HEK293 (cell line): ENCODE data around the gene DPYSL3.

Experiments used
- GLI2 ChIP-seq: fragments of 450-650 bp; formaldehyde crosslinking; IDR thresholded peaks from 2 replicates; pipeline ENCODE4; 2017; ENCODE audit warnings: missing biosample characterization, missing genetic modification characterization, low read depth, borderline replicate concordance
- KLF9 ChIP-seq: fragments of 450-650 bp; formaldehyde crosslinking; IDR thresholded peaks from 2 replicates; pipeline ENCODE4 v1.5.1; 2016; ENCODE audit warnings: missing biosample characterization, missing genetic modification characterization, low read depth
- MYNN ChIP-seq: fragments of 450-650 bp; formaldehyde crosslinking; IDR thresholded peaks from 2 replicates; pipeline ENCODE4 v1.5.1; 2016; ENCODE audit warnings: missing biosample characterization, missing genetic modification characterization, borderline replicate concordance
- MZF1 ChIP-seq: fragments of 450-650 bp; formaldehyde crosslinking; IDR thresholded peaks from 2 replicates; pipeline ENCODE4 v1.5.1; 2017; ENCODE audit warnings: missing biosample characterization, missing genetic modification characterization, borderline replicate concordance
- RBAK ChIP-seq: fragments of 450-650 bp; formaldehyde crosslinking; IDR thresholded peaks from 2 replicates; pipeline ENCODE4 v1.5.1; 2016; ENCODE audit warnings: missing biosample characterization, missing genetic modification characterization
- REPIN1 ChIP-seq: fragments of 450-650 bp; formaldehyde crosslinking; IDR thresholded peaks from 2 replicates; pipeline ENCODE4 v1.5.1; 2017; ENCODE audit warnings: missing biosample characterization, missing genetic modification characterization, low read depth
- SALL2 ChIP-seq: fragments of 450-650 bp; formaldehyde crosslinking; IDR thresholded peaks from 2 replicates; pipeline ENCODE4 v1.5.0; 2017; ENCODE audit warnings: missing biosample characterization, mild to moderate bottlenecking, missing genetic modification characterization, borderline replicate concordance
- SP2 ChIP-seq: fragments of 450-650 bp; formaldehyde crosslinking; IDR thresholded peaks from 2 replicates; pipeline ENCODE4 v1.5.1; 2016; ENCODE audit warnings: missing biosample characterization, missing genetic modification characterization
- ZNF121 ChIP-seq: fragments of 450-650 bp; formaldehyde crosslinking; IDR thresholded peaks from 2 replicates; pipeline ENCODE4 v1.5.1; 2016; ENCODE audit warnings: missing biosample characterization, missing genetic modification characterization
- ZNF223 ChIP-seq: fragments of 450-650 bp; formaldehyde crosslinking; IDR thresholded peaks from 2 replicates; pipeline ENCODE4 v1.5.1; 2016; ENCODE audit warnings: missing biosample characterization, missing genetic modification characterization
- ZNF24 ChIP-seq: fragments of 450-650 bp; formaldehyde crosslinking; IDR thresholded peaks from 2 replicates; pipeline ENCODE4 v1.5.1; 2016; ENCODE audit warnings: missing biosample characterization, missing genetic modification characterization
- ZNF266 ChIP-seq: fragments of 450-650 bp; formaldehyde crosslinking; IDR thresholded peaks from 2 replicates; pipeline ENCODE4 v1.5.1; 2016; ENCODE audit warnings: missing biosample characterization, missing genetic modification characterization, low read depth
- ZNF324 ChIP-seq: fragments of 450-650 bp; formaldehyde crosslinking; IDR thresholded peaks from 2 replicates; pipeline ENCODE4 v1.5.1; 2016; ENCODE audit warnings: missing biosample characterization, missing genetic modification characterization
- ZNF341 ChIP-seq: fragments of 450-650 bp; formaldehyde crosslinking; IDR thresholded peaks from 2 replicates; pipeline ENCODE4; 2016; ENCODE audit warnings: low read depth, missing biosample characterization, missing genetic modification characterization
- ZNF354C ChIP-seq: fragments of 450-650 bp; formaldehyde crosslinking; IDR thresholded peaks from 2 replicates; pipeline ENCODE4 v1.5.1; 2016; ENCODE audit warnings: missing biosample characterization, missing genetic modification characterization, low read depth, borderline replicate concordance
- ZNF37A ChIP-seq: fragments of 450-650 bp; IDR thresholded peaks from 2 replicates; pipeline ENCODE4 v1.5.1; 2018; ENCODE audit warnings: missing biosample characterization, missing genetic modification characterization
- ZNF404 ChIP-seq: fragments of 450-650 bp; formaldehyde crosslinking; IDR thresholded peaks from 2 replicates; pipeline ENCODE4 v1.5.1; 2017; ENCODE audit warnings: missing biosample characterization, missing genetic modification characterization
- ZNF510 ChIP-seq: fragments of 450-650 bp; formaldehyde crosslinking; IDR thresholded peaks from 2 replicates; pipeline ENCODE4 v1.5.1; 2018; ENCODE audit warnings: mild to moderate bottlenecking, missing genetic modification characterization, missing biosample characterization; ENCODE audit not compliant: insufficient replicate concordance
- ZNF529 ChIP-seq: fragments of 450-650 bp; formaldehyde crosslinking; IDR thresholded peaks from 2 replicates; pipeline ENCODE4 v1.5.1; 2017; ENCODE audit warnings: missing genetic modification characterization, missing biosample characterization; ENCODE audit not compliant: insufficient replicate concordance
- ZNF548 ChIP-seq: fragments of 450-650 bp; formaldehyde crosslinking; IDR thresholded peaks from 2 replicates; pipeline ENCODE4 v1.5.1; 2016; ENCODE audit warnings: missing biosample characterization, missing genetic modification characterization
- ZNF558 ChIP-seq: fragments of 450-650 bp; formaldehyde crosslinking; IDR thresholded peaks from 2 replicates; pipeline ENCODE4 v1.5.1; 2016; ENCODE audit warnings: missing biosample characterization, missing genetic modification characterization
- ZNF571 ChIP-seq: fragments of 450-650 bp; formaldehyde crosslinking; IDR thresholded peaks from 2 replicates; pipeline ENCODE4 v1.5.0; 2017; ENCODE audit warnings: missing biosample characterization, missing genetic modification characterization
- ZNF629 ChIP-seq: fragments of 450-650 bp; formaldehyde crosslinking; IDR thresholded peaks from 2 replicates; pipeline ENCODE4 v1.5.1; 2017; ENCODE audit warnings: missing biosample characterization, missing genetic modification characterization
- ZSCAN30 ChIP-seq: fragments of 450-650 bp; IDR thresholded peaks from 2 replicates; pipeline ENCODE4 v1.5.1; 2018; ENCODE audit warnings: missing biosample characterization, mild to moderate bottlenecking, missing genetic modification characterization, moderate library complexity
- TF ChIP-seq, protein P1 (sequence below): fragments of 450-650 bp; formaldehyde crosslinking; IDR thresholded peaks from 2 replicates; pipeline ENCODE4 v1.5.1; 2016; ENCODE audit warnings: missing biosample characterization, missing genetic modification characterization
- TF ChIP-seq, protein P2 (sequence below): fragments of 450-650 bp; formaldehyde crosslinking; IDR thresholded peaks from 2 replicates; pipeline ENCODE4 v1.5.1; 2016; ENCODE audit warnings: missing biosample characterization, missing genetic modification characterization, low read depth
- TF ChIP-seq, protein P3 (sequence below): fragments of 450-650 bp; formaldehyde crosslinking; IDR thresholded peaks from 2 replicates; pipeline ENCODE4 v1.5.1; 2016; ENCODE audit warnings: missing biosample characterization, missing genetic modification characterization
- TF ChIP-seq, protein P4 (sequence below): fragments of 450-650 bp; formaldehyde crosslinking; IDR thresholded peaks from 2 replicates; pipeline ENCODE4 v1.5.1; 2016; ENCODE audit warnings: missing biosample characterization, missing genetic modification characterization
- TF ChIP-seq, protein P5 (sequence below): fragments of 450-650 bp; formaldehyde crosslinking; IDR thresholded peaks from 2 replicates; pipeline ENCODE4 v1.5.1; 2016; ENCODE audit warnings: missing biosample characterization, missing genetic modification characterization
- TF ChIP-seq, protein P6 (sequence below): fragments of 450-650 bp; formaldehyde crosslinking; IDR thresholded peaks from 2 replicates; pipeline ENCODE4; 2016; ENCODE audit warnings: missing biosample characterization, missing genetic modification characterization

Gene DPYSL3

DNA sequence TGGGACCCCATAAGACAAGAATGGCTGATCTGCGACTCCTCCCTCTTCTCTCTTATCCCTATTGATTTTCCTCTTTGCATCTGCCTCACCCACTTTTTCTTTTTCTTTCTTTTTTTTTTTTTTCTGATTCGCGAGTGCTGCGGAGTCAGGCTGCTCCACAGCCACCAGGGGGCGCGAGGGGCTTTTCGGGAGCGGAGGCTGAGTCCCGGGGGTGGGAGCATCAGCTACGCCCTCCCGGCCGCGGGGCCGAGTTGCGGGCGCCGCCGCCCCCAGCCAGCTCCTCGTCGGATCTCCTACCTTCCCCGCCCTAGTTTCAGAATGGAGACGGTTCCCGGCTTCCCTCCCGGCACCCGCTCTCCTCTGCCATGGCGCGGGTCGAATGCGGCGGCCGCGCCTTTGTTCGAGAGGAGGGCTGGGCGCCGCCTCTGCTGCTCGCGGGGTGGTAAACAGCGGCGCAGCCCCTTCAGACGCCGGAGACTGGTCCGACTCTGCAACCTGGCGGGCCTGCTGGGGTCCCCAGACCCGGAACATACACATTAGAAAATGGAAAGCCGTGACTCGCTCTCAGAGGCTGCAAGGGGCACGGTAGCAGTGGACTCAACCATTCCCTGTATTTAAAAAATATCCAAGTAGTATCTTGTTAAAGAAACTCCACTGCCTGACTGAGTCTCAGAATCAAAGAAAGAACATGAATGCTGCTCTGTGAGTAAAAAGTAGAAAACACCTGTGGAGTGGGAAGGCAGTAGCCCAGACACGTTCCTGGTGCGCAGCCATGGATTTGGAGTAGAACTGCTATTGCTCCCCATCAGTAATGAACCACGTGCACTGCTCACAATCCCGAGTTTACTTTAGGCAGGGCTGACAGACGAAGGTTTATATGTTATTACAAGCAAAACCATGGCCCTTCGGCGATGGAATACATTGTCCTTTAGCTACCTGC, 55.7 kb downstream of the DPYSL3 start (continued):
- TF ChIP-seq ZNF324 (tag by site-specific recombination) (peak; percentile 82), ZNF354C (tag by site-specific recombination) (no peak), SP2 (peak; percentile 78), ZNF510 (tag by site-specific recombination) (no peak), ZNF529 (no peak), MZF1 (tag by site-specific recombination) (no peak), ZNF558 (tag by site-specific recombination) (peak; percentile 67), ZNF223 (tag by site-specific recombination) (no peak), ZNF629 (tag by site-specific recombination) (peak; percentile 62), ZNF341 (tag by site-specific recombination) (peak; percentile 82), ZNF24 (peak; percentile 76), ZSCAN30 (tag by site-specific recombination) (no peak; the same call in 1 of the 2 replicates), RBAK (tag by site-specific recombination) (no peak), ZNF548 (tag by site-specific recombination) (no peak), ZNF404 (tag by site-specific recombination) (no peak), KLF9 (peak; percentile 81), ZNF571 (tag by site-specific recombination) (no peak), ZNF37A (tag by site-specific recombination) (no peak), ZNF266 (tag by site-specific recombination) (no peak), SALL2 (tag by site-specific recombination) (no peak), REPIN1 (tag by site-specific recombination) (no peak), GLI2 (tag by site-specific recombination) (no peak), ZNF121 (tag by site-specific recombination) (no peak), MYNN (tag by site-specific recombination) (no peak)
- TF ChIP-seq, protein P1, sequence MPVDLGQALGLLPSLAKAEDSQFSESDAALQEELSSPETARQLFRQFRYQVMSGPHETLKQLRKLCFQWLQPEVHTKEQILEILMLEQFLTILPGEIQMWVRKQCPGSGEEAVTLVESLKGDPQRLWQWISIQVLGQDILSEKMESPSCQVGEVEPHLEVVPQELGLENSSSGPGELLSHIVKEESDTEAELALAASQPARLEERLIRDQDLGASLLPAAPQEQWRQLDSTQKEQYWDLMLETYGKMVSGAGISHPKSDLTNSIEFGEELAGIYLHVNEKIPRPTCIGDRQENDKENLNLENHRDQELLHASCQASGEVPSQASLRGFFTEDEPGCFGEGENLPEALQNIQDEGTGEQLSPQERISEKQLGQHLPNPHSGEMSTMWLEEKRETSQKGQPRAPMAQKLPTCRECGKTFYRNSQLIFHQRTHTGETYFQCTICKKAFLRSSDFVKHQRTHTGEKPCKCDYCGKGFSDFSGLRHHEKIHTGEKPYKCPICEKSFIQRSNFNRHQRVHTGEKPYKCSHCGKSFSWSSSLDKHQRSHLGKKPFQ (tag by site-specific recombination), result peak; percentile 40; the same call in 1 of the 2 replicates
- TF ChIP-seq, protein P2, sequence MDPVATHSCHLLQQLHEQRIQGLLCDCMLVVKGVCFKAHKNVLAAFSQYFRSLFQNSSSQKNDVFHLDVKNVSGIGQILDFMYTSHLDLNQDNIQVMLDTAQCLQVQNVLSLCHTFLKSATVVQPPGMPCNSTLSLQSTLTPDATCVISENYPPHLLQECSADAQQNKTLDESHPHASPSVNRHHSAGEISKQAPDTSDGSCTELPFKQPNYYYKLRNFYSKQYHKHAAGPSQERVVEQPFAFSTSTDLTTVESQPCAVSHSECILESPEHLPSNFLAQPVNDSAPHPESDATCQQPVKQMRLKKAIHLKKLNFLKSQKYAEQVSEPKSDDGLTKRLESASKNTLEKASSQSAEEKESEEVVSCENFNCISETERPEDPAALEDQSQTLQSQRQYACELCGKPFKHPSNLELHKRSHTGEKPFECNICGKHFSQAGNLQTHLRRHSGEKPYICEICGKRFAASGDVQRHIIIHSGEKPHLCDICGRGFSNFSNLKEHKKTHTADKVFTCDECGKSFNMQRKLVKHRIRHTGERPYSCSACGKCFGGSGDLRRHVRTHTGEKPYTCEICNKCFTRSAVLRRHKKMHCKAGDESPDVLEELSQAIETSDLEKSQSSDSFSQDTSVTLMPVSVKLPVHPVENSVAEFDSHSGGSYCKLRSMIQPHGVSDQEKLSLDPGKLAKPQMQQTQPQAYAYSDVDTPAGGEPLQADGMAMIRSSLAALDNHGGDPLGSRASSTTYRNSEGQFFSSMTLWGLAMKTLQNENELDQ, result no peak
- TF ChIP-seq, protein P3, sequence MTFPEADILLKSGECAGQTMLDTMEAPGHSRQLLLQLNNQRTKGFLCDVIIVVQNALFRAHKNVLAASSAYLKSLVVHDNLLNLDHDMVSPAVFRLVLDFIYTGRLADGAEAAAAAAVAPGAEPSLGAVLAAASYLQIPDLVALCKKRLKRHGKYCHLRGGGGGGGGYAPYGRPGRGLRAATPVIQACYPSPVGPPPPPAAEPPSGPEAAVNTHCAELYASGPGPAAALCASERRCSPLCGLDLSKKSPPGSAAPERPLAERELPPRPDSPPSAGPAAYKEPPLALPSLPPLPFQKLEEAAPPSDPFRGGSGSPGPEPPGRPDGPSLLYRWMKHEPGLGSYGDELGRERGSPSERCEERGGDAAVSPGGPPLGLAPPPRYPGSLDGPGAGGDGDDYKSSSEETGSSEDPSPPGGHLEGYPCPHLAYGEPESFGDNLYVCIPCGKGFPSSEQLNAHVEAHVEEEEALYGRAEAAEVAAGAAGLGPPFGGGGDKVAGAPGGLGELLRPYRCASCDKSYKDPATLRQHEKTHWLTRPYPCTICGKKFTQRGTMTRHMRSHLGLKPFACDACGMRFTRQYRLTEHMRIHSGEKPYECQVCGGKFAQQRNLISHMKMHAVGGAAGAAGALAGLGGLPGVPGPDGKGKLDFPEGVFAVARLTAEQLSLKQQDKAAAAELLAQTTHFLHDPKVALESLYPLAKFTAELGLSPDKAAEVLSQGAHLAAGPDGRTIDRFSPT, result no peak
- TF ChIP-seq, protein P4, sequence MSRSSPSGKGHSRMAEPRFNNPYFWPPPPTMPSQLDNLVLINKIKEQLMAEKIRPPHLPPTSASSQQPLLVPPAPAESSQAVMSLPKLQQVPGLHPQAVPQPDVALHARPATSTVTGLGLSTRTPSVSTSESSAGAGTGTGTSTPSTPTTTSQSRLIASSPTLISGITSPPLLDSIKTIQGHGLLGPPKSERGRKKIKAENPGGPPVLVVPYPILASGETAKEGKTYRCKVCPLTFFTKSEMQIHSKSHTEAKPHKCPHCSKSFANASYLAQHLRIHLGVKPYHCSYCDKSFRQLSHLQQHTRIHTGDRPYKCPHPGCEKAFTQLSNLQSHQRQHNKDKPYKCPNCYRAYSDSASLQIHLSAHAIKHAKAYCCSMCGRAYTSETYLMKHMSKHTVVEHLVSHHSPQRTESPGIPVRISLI (tag by site-specific recombination), result peak; percentile 98
- TF ChIP-seq, protein P5, sequence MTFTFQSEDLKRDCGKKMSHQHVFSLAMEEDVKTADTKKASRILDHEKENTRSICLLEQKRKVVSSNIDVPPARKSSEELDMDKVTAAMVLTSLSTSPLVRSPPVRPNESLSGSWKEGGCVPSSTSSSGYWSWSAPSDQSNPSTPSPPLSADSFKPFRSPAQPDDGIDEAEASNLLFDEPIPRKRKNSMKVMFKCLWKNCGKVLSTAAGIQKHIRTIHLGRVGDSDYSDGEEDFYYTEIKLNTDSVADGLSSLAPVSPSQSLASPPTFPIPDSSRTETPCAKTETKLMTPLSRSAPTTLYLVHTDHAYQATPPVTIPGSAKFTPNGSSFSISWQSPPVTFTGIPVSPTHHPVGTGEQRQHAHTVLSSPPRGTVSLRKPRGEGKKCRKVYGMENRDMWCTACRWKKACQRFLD, result no peak
- TF ChIP-seq, protein P6, sequence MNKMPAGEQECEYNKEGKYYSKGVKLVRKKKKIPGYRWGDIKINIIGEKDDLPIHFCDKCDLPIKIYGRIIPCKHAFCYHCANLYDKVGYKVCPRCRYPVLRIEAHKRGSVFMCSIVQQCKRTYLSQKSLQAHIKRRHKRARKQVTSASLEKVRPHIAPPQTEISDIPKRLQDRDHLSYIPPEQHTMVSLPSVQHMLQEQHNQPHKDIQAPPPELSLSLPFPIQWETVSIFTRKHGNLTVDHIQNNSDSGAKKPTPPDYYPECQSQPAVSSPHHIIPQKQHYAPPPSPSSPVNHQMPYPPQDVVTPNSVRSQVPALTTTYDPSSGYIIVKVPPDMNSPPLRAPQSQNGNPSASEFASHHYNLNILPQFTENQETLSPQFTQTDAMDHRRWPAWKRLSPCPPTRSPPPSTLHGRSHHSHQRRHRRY (tag by site-specific recombination), result no peak
